Body of pancreas (tissue), 4 donors: ENCODE measurements around the gene CD4.
"Not testable (repeated sequence)": the region's sequence is repeated elsewhere in the genome, so short reads cannot be mapped to it uniquely, and the experiment has no call there.

Source experiments
- POLR2A ChIP-seq, 3 donors: fragments of 450-650 bp; IDR thresholded peaks; one replicate each; pipeline ENCODE4 v1.6.1; 2016; ENCODE audit warnings: antibody characterized with exemption in 3 of 3, mild to moderate bottlenecking in 2 of 3
- TF ChIP-seq, protein P1 (sequence below), 7 experiments: fragments of 450-650 bp in 4 of 7; fragments of 200-600 bp in 3 of 7; sonication (generic) in 3 of 7; IDR thresholded peaks; one replicate each; pipeline ENCODE4 v1.5.1; 2016 to 2019; ENCODE audit warnings: antibody characterized with exemption in 7 of 7

DNA sequence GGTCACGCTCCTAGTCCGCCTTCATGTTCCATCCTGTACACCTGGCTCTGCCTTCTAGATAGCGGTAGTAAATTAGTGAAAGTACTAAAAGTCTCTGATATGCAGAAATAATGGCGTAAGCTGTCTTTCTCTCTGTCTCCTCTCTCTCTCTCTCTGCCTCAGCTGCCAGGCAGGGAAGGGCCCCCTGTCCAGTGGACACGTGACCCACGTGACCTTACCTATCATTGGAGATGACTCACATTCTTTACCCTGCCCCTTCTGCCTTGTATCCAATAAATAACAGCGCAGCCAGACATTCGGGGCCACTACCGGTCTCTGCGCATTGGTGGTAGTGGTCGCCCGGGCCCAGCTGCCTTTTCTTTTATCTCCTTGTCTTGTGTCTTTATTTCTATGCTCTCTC, 47.2 kb upstream of the CD4 start:
- TF ChIP-seq, protein P1, sequence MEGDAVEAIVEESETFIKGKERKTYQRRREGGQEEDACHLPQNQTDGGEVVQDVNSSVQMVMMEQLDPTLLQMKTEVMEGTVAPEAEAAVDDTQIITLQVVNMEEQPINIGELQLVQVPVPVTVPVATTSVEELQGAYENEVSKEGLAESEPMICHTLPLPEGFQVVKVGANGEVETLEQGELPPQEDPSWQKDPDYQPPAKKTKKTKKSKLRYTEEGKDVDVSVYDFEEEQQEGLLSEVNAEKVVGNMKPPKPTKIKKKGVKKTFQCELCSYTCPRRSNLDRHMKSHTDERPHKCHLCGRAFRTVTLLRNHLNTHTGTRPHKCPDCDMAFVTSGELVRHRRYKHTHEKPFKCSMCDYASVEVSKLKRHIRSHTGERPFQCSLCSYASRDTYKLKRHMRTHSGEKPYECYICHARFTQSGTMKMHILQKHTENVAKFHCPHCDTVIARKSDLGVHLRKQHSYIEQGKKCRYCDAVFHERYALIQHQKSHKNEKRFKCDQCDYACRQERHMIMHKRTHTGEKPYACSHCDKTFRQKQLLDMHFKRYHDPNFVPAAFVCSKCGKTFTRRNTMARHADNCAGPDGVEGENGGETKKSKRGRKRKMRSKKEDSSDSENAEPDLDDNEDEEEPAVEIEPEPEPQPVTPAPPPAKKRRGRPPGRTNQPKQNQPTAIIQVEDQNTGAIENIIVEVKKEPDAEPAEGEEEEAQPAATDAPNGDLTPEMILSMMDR (IDR thresholded peaks at IDR 0.05) = not testable (repeated sequence)
- TF ChIP-seq POLR2A (IDR thresholded peaks at IDR 0.05) = not testable (repeated sequence)
